NB4 (cell line): Measurements from ENCODE around the gene RFXANK.

Experiments used
- CTCF ChIP-seq: IDR thresholded peaks from one replicate; pipeline ENCODE4 v1.5.1; 2012; ENCODE audit warnings: low read depth, low read length
- MYC ChIP-seq: IDR thresholded peaks from 2 replicates; pipeline ENCODE4 v1.6.1; 2011; ENCODE audit warnings: low read depth, low read length

GRCh38 chr19:19167612-19168011, 24.4 kb upstream of the RFXANK start:
- TF ChIP-seq CTCF (no peak), MYC (no peak)
